ENCODE results near the gene BAIAP3. TPM values are rescaled to one million over a fixed set of nuclear protein-coding genes. Genes with fewer than 3 reads are reported as not detected.

BAIAP3 gene
- total and polyA plus RNA-seq, 2 donors (not counting 3 experiments of a cell fraction or from before 2014, with no cell fraction given): 0.36 to 0.66 TPM

GRCh38 chr16:1378804-1379303 lies 45.4 kb downstream of the BAIAP3 start:
- H3K4me1 ChIP-seq (ENCODE audit: control insufficient read depth, extremely low read depth, insufficient read depth, low read length): peaks cover 12% of the 10 kb centered on the region
- intact Hi-C loops (cut with micrococcal nuclease): loop anchor here (5.0 kb wide), 1 partner anchor 328 kb away; the partner anchor contains the start of gene MAPK8IP3
- DNase-seq (ENCODE audit: low read depth, low spot score) (peak; percentile 72), FAIRE-seq (peak; percentile 87)
- ChIA-PET CTCF (interaction anchor here (0.9 to 4.3 kb wide), 2 partner anchors 14 to 15 kb away, joined by 3 to 24 read pairs; no protein-coding TSS in a partner anchor), POLR2A (no interaction called here)
- H3K36me3 ChIP-seq (ENCODE audit: control insufficient read depth in 2 of 2, extremely low read depth in 1 of 2, insufficient read depth in 2 of 2, low read length in 2 of 2): peaks cover 0 to 8% of the 10 kb centered on the region in 2 experiments
- no peaks in the 10 kb centered on the region for H3K9me3 ChIP-seq (replicated peaks; ENCODE audit: control insufficient read depth, insufficient read depth, low read length)
- TF ChIP-seq MAX (IDR thresholded peaks at IDR 0.05; ENCODE audit: insufficient read depth, insufficient read length) (no peak), GATA2 (IDR thresholded peaks at IDR 0.05; ENCODE audit: insufficient read depth, insufficient read length, low read depth, low read length) (no peak), CTCF (IDR thresholded peaks at IDR 0.05; ENCODE audit: extremely low read depth in 1 of 2, insufficient read depth in 1 of 2, low read depth in 1 of 2, low read length in 2 of 2) (no peak), FOS (IDR thresholded peaks at IDR 0.05; ENCODE audit: borderline replicate concordance, insufficient read depth, low read length) (peak; percentile 56), EZH2 (IDR thresholded peaks at IDR 0.05; ENCODE audit: borderline replicate concordance, low read depth, low read length, severe bottlenecking) (no peak), JUN (IDR thresholded peaks at IDR 0.05; ENCODE audit: borderline replicate concordance, insufficient read depth, insufficient read length, low read depth) (no peak)
- peak overlapping the region; percentile 98 for H3K9ac ChIP-seq (replicated peaks; ENCODE audit: extremely low read depth, insufficient read depth, low read length)
- peak overlapping the region; percentile 91 for H3K27ac ChIP-seq (ENCODE audit: insufficient read depth, low read depth, low read length)
- peaks cover 24% of the 10 kb centered on the region for H3K79me2 ChIP-seq (ENCODE audit: control insufficient read depth, insufficient read depth, low read length)
- peak overlapping the region; percentile 72 for H3K4me2 ChIP-seq (ENCODE audit: insufficient read depth, low read length)
- H2AFZ ChIP-seq (ENCODE audit: low read depth, low read length): no peak overlapping the region
- BruUV-seq (replicated peaks): TSS peak; percentile 57
- no peaks in the 10 kb centered on the region for H4K20me1 ChIP-seq (replicated peaks; ENCODE audit: control insufficient read depth, extremely low read depth, insufficient read depth, low read length)
- H3K4me3 ChIP-seq (replicated peaks in 1 of 3; ENCODE audit: insufficient read depth in 1 of 3, low read depth in 1 of 3, low read length in 3 of 3): peak overlapping the region; percentile 10 to 41 (median 39)
- H3K27me3 ChIP-seq (ENCODE audit: control insufficient read depth in 2 of 2, insufficient read depth in 2 of 2, low read length in 2 of 2): no peaks in the 10 kb centered on the region
- dilution Hi-C loops (cut with MboI; ENCODE audit: extremely low pct_ligation_motif_present, low sequenced_read_pairs): no loop called here
- H3K9me1 ChIP-seq (replicated peaks; ENCODE audit: control insufficient read depth, extremely low read depth, insufficient read depth, low read length): no peaks in the 10 kb centered on the region
